GM21737 (cell line): Measurements from ENCODE around the gene GPHA2.

Experiments used
- ATAC-seq: cut with Tn5 transposase; IDR thresholded peaks from one replicate; pipeline ENCODE4 v1.9.1; 2021; ENCODE audit warnings: mild to moderate bottlenecking, moderate library complexity; ENCODE audit not compliant: unreplicated experiment

The GPHA2 gene

DNA sequence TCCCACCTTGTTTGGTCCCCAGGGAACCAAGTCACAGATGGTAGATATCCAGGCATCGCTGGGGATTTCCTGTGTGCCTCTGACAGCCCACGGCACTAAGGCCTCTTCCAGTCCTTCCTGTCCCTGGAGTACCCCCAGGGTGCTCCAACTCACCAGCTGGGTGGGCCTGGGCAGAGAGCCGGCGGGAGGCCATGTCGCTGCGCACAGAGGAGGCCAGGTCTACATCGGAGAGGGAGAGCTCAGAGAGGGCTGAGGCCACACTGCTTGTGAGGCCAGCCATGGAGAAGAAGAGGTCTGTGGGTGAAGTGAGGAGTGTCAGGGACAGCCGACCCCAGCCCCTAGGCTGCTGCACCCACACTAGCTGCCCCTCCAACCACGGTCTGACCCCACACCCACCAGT lies 24.0 kb downstream of the GPHA2 start:
- no peak for ATAC-seq

DNA sequence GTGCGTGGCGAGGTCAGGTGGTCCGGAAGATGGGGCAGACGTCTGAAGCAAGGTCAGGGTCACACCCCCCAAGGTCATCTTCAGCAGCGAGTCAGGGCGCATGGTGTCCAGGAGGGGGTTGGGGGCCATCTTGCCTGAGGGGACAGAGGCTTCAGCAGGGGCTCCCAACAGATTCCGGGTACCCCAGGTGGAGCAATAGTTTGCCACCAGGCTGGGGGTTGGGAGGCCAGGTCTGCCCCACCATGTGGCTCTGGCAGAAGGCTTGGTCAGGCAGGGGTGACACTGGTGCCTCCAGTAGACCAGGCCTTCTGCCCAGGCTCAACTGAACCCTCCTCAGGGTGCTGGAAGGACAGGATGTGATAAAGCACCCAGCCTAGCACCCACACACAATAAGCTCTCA lies 24.6 kb downstream of the GPHA2 start:
- ATAC-seq = no peak

DNA sequence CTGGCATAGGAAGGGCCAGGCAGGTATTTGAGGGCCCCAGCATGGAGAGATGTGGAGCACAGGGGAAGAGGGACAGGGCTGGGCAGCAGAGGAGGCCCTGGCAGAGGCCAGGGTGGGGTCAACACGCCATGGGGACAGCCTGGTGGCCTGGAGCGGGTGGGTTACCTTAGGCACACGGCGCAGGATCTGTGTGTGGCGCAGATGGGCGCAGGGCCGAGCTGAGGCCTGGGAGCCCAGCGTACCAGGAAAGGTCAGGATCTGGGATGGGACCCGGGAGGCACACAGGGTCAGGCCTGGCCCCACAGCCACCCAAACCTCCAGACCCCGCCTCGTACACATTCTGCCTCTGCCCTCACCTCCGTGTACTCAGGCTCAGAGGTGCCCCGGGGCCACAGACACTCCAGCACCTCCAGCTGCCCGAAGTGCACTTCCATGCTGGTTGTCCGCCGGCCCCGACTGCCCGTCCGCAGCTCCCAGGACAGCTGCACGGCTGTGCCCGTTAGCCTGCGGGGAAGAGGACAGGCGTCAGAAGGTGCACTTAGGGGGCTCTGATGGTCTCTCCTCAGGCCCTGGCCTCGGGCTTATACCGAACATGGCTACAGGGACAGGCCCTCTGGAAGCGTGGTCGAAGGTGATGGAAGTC lies 25.1 kb downstream of the GPHA2 start:
- no peak for ATAC-seq

DNA sequence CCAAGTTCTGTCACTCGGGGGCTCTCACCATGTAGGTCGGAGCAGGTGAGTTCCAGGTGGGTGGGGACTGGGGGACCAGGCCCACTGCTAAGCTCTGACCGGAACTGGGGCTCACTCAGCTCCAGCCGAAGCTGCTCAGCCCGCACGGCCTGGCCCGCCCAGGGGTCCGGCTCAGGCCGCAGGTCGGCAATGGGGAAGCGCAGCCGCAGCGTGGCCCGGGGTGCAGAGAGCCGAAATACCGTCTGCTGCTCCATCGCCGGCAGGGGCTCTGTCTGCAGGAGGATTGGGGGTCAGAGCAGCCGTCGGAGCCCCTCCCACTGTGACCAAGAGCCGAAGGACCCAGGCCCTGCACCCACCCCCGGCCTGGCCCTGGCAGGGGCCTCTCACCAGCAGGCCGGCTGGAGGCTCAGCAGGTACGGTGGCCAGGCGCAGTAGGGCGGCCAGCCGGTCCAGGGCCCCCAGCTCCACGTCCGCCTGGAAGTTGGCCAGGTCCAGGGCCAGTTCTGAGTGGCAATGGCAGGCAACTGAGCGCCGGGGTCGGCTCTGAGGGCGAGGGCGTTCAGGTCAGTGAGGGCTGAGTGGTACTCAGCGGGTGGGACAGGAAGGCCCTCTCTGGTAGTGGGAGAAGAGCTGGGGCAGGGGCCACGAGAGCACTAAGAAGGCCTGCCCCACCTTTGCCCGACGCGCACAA lies 25.9 kb downstream of the GPHA2 start:
- ATAC-seq = no peak

DNA sequence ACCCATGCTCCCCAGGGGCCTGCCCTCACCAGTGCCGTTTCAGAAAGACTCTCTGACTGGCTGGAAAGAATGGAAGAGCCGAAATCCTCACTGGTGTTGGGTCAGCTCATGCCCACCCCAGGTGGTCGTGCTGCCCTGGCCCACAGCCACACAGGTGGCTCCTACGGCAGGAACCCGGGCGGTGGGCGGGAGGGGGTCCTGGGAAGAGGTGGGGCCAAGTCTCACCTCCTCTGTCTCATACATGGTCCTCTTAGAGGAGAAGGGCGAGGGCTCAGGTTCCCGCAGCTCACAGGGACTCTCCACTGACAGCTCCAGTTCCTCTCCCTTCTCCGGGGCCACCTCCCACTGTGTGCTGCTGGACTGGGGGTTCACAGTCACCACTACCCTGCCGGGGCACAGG lies 26.9 kb downstream of the GPHA2 start:
- no peak for ATAC-seq

DNA sequence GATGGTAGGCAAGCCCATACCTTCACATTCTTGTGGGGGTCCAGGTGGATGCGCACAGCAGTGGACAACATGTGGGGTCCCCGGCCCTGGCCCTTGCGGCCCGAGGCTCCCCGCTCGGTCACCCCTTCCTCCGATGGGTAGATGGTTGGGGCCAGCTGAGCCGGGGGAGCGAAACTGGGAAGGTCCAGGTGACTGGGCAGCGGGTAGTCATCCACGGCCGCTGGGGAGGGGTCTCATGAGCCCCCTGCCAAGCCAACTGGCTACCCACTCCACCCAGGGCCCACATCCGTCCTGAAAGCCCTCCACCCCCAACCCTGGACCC lies 29.4 kb downstream of the GPHA2 start:
- ATAC-seq = no peak

DNA sequence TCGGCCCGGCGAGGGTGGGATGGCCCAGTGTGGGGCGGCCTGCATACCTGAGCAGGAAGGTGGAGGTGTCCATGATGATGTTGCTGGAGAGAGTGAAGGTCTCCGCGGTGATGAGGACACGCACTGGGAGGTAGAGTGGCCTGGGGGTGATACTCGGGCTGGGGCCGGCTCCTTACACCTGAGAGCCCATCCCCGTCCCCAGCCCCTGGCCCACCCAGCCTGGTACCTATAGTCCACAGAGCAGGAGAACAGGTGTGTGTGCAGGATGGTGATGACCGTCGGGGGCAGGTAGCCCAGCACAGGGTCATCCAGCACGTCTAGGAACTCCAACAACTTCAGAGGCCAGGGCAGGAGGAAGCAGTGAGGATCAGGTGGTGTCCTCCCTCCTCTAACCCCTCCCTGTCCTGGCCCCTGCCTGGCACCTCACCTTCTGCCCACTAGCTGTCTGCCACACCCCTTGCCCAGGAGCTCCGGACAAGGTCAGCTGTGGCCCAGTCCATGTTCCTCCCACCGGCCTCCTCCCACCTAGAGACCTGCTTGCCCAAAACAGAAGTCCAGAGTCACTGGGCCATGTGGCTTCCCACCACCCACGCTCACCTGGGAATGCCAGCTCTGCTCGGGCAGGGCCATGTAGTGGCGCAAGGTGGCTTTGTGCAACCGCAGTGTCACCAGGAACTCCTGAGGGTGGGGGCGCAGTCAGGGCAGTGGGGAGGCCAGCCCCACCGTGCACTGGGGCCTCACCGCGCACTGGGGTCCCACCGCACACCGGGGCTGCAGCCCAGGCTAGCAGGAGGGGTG lies 30.0 kb downstream of the GPHA2 start:
- ATAC-seq = no peak

DNA sequence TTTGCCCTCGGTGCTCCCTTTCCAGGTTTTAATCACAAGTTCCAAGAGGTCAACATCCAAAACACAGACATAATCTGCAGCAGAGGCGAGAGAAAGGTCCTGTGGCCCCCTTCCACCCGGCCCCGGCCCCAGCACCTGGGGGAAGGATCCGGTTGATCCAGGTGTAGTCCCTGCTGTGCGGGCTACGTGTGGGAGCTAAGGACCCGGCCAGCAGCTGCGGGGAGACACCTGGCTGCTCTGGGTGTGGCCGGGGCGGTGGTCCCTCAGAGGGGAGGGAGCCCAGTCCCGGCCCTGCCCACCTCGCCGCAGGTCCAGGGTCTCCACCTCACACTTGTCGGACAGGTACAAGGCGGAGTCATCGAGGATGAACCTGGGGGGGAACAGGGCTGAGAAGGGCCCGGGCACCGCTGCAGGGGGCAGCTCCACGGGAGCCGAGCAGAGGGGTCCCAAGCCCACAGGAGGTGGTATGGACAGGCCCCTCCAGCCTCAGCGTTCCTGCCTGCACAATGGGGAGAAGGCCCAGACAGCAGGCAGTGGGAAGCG lies 32.3 kb downstream of the GPHA2 start:
- ATAC-seq = no peak

DNA sequence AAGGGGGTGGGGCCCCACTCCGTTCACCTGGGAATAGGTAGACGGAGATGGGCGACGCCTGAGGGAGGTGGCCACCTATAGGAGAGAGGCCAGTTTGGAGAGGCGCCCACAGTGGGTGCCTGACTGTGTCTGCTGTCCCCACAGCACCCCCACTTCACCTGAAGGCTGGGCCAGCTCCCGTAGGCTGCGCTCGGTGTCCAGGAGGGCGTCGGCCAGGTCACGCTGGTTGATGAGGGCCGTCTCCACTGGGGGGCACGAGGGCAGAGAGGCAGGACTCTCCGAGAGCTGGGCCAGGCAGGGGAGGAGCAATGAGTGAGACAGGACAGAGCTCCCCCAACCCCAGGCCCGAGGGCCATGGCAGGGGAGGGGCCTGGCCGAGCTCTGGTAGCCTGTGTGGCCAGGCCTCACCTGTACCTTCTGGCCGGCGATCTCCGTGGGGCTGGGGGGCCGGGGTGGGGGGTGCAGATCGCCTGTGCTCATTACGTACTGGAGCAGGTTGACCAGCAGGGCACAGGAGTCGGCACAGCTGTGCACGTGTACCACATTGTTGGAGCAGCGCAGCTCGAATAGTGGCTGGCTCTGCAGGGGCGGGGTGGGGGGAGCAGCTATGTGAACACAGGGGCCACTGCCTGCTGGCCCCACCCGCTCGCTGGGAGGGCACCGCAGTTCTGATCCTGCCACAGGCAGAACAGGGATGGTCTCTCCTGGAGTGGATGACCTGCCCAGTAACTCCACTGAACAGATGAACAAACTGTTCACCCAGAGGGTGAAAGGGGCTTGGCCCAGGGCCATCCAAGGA lies 33.4 kb downstream of the GPHA2 start:
- ATAC-seq = no peak

DNA sequence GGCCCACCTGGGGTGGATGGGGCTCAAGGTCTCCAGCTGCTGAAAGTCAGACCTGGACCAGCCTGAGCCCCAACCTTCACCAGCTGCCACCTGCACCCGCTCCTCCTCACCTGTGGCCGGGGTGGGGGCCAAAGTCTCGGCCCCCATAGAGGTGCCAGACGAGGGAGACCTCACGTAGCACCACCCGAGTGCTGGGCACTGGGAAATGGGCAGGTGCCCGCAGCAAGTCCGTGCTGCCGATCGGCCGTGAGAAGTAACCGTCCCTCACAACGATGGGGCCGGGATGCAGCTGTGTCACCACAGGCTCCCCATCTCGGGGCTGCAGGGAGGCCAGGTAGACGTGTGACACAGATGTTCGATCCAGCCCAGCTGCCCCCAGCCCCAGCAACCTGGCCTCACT lies 34.9 kb downstream of the GPHA2 start:
- no peak for ATAC-seq

DNA sequence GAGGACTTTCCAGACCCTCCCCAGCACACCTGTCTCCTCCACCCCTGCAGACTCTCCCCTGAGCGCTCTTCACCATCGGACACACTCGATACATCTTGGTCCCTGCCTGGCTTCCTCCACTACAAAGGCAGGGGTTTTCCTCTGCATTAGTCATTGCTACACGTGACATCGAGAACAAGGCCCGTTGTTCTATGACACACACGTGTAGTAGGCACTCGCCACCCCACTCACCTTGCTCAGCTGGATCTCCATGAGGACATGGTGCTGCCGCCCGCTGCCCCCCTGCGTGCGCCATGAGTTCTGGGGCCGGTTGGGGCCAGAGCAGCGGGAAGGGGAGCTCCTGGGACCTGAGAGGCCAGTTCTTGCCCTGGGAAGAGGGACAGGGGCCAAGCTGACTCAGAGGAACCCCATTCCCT lies 35.4 kb downstream of the GPHA2 start:
- no peak for ATAC-seq

DNA sequence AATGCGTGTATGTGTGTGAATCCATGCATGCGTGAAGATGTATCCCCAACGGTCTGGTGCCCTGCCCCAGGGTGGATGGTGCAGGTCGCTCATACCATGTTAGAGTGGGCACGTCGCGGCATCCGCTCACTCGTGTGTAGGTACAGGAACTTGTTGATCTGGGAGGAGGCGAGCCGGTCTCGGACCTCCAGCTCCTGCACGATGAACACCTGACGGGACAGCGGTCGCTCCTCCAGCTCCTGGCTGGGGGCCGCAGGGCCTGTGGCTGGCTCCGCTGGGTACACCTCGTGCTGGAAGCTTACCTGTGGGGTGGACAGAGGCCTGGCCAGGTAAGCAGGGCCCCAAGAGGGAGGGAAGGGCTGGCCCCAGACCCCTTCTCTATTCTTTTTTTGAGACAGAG lies 37.2 kb downstream of the GPHA2 start:
- ATAC-seq = no peak

DNA sequence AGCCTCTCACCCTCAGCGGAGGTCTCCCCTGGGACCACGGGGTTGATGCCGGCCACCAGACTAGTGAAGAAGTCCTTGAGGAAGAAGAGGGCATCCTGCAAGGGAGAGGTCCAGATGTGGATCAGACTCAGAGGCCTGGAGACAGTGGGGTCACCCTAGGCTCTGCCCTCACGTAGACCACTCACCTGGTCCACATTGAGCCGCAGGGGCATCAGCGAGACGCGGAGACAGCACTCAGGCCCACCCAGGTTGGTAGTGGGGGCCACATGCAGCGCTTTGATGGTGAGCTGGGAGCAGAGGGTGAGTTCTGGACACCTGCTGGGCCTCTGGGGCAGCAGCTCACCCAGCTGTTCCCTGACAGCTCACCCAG lies 37.6 kb downstream of the GPHA2 start:
- ATAC-seq = no peak

DNA sequence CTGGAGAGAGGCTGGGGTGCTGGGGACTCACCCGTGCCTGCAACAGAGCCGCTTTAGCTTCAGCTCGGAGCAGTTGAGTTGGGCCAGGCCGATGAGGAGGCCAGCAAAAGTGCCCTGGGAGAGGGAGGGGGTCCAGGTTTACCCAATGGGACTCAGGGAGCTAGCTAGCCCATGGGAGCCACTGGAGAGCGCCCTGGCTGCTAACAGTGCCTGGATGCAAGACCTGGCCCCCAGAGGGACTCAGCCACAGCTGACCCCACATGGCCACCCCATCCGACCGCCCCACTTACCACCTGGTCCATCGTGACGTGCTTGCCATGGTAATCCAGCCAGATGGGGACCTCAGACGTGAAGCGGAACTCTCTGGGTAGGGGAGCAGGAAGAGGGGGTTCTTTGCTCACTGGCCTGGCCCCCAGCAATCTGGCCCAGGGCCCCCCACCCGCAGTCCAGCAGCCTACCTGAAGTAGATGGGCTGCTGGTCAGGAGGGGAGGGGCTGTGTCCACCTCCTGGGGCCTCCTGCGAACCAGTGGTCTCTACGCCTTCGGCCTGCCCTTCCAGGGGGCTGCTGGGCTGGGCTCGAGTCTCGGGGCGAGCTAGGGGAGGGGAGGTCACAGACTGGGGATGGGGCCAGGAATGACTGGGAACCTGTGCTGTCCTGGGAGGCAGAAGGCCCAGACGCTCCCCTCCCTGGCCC lies 38.2 kb downstream of the GPHA2 start:
- ATAC-seq = no peak

DNA sequence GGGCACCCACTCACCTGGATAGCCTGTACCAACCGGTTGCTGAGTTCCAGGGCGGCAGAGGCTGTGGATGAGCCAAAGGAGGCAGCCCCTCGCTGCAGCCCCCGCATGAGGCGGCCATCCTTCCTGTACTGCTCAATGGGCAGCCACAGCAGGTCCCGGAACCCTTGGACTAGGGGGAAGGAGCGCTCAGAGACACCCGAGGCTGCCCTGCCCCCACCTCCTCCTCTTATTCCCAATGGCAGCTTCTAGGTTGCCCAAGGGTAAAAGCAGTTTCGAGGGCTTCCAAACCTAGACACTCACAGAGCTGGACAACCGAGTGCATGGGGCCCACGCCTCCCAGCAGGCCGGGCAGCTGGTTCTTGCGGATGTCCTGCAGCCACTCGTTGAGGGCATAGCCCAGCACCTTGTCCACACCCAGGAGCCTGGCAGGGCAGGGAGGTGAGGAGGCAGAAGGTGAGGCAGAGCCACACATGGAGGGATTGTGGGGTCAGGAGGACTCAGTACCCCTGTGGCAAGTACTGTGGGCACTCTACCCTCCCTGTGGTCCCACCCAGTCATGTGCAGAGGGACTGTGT lies 39.2 kb downstream of the GPHA2 start:
- ATAC-seq = no peak

DNA sequence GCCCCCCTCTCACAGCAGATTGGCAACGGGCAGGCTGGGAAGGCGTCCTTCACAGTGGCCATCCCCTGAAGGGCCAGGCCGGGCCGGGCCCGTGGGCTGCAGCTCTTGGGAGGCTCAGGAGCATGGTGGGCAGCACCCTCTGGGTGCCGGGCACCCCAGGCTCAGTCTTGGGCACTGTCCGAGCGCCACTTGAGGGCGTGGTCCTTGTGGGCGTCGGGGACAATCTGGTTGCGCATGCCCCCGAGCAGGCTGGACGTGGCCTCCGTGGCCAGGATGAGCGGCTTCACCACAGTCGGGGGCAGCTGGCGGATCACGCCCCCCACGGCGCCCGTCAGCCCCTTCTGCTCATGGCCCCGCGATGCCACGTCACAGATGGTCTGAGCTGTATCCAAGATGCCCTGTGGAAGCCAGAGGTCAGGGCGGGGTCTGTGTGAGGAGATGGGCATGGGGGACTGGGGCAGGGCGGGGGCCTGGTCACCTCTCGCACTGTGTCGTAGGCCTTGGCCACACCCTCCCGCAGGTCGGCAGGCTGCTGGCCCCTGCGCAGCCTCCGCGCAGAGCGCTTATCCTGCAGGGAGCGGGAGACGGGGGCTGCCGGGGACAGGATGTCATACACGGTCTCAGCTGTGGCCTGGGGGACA lies 40.8 kb downstream of the GPHA2 start:
- no peak for ATAC-seq

DNA sequence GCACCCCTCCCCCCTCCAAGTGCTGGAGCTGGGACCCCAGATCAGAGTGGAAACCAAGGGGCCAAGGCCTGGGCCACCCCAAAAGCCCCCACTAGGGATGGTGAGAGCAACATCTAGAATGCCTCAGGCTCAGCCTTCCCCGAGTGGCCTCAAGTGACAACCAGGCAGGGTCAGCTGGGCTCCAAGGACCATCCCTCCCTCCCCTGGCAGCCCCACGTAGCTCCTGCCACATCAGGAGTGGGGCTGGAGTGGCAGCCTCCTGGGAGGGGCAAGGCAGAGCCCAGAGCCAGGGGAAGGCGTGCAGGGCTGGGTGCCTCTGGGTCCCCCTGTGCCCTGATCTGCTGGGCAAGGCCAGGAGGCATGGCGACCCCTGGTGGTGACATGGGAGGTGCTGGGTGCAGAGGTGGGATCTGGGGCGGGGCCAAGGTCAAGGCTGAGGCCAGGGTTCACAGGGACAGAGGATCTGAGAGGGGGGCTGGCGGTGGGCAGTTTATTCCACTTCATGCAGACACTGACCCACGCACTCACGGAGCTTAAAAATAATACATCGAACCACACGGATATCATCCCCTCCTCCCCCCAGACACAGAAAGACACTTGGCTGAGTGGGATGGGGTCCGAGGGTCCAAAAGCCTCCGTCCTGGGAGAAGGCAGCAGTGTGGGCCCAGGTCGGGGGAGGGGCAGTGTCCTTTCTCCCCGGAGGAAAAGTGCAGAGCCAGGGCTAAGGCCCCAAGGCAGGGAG lies 41.5 kb downstream of the GPHA2 start:
- ATAC-seq = peak; percentile 53

DNA sequence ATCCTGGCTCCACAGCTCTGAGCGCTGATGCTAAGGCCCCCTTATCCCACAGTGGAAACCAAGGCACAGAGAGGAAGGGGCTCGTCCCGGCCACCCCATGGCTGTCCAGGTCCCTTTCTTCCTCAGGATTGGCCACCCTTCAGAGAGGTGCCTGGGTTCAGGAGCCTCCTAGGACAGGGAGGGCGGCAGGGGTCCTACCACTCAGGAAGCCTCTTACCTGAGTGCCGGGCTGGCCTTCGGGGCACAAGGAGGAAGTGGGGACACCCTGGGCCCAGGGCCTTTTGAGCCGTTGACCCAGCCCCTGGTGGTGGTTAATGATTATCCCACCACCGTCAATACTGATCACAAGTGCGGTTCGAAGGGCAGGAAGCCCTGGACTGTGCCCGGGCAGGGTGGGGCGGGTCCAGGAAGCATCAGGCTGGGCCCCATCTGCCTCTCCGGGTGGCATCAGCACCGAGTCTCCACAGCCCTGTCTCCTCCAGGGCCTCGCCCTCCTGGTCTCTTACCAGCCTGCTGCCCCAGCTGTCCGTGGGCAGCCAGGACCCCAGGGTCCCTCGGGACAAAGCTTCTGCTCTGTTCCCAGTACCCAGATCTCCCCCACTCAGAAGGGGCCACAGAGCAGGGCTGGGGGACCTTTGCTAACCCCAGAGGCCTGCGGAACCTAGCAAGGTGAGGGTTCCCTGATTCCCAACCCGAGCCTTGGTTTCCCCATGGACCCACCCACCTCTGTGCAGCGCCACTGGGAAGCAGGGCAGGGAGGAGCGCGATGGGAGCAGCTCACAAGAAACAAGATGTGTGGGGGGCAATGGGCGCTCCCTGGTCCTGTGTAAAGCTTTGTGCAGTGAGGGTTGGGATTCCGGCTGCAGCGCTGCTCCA lies 42.3 kb downstream of the GPHA2 start:
- no peak for ATAC-seq
